ENCODE data around the gene MAST4. TPM values are rescaled to one million over a fixed set of nuclear protein-coding genes. Genes with fewer than 3 reads are reported as not detected.

The MAST4 gene
- total RNA-seq, 1 donor from 2014 or later: 22.3 TPM

- Histone ChIP-seq H4K20me1 (ENCODE audit: insufficient read depth, low read length) (no peaks in the 10 kb centered on the region), H3K27ac (ENCODE audit: low read depth, low read length) (no peak overlapping the region), H3K27me3 (ENCODE audit: insufficient read depth, low read length) (no peaks in the 10 kb centered on the region), H3K4me2 (ENCODE audit: low read length) (no peak overlapping the region), H3K4me1 (ENCODE audit: insufficient read depth, low read length) (no peaks in the 10 kb centered on the region), H3K9ac (ENCODE audit: low read length) (no peak overlapping the region), H2AFZ (ENCODE audit: low read depth, low read length) (no peak overlapping the region), H3K36me3 (ENCODE audit: insufficient read depth, low read length) (no peaks in the 10 kb centered on the region), H3K9me3 (ENCODE audit: insufficient read depth, low read depth, low read length) (no peaks in the 10 kb centered on the region), H3K79me2 (ENCODE audit: insufficient read depth, low read length) (no peaks in the 10 kb centered on the region), H3K4me3 (ENCODE audit: insufficient read depth, low read depth, low read length) (no peak overlapping the region)
- no peak overlapping the region for H3K27ac Mint-ChIP-seq (ENCODE audit: unreplicated experiment)
- DNase-seq (ENCODE audit: low read depth) (no peak), FAIRE-seq (no peak)
- no peak overlapping the region for H3K4me3 Mint-ChIP-seq (ENCODE audit: unreplicated experiment)
- no peaks in the 10 kb centered on the region for H3K9me3 Mint-ChIP-seq (ENCODE audit: unreplicated experiment)
- peaks cover 2% of the 10 kb centered on the region for H3K4me1 Mint-ChIP-seq (ENCODE audit: low read depth, unreplicated experiment)
- peaks cover 2% of the 10 kb centered on the region for H3K27me3 Mint-ChIP-seq (ENCODE audit: low read depth, unreplicated experiment)
- H3K36me3 Mint-ChIP-seq (ENCODE audit: low read depth, unreplicated experiment): no peaks in the 10 kb centered on the region
- TF ChIP-seq CTCF (IDR thresholded peaks at IDR 0.05; ENCODE audit: insufficient read depth, low read depth, low read length): no peak
- no peak for TF ChIP-seq EZH2 (IDR thresholded peaks at IDR 0.05; ENCODE audit: insufficient read depth, low read length)
Observed at GRCh38 chr5:66609615-66610014, 13.4 kb downstream of the MAST4 start.

- TF ChIP-seq EZH2 (IDR thresholded peaks at IDR 0.05; ENCODE audit: insufficient read depth, low read length) (no peak), CTCF (IDR thresholded peaks at IDR 0.05; ENCODE audit: insufficient read depth, low read depth, low read length) (no peak)
- Mint-ChIP-seq H3K27ac (ENCODE audit: unreplicated experiment) (no peak overlapping the region), H3K9me3 (ENCODE audit: unreplicated experiment) (no peaks in the 10 kb centered on the region), H3K27me3 (ENCODE audit: low read depth, unreplicated experiment) (no peaks in the 10 kb centered on the region), H3K4me3 (ENCODE audit: unreplicated experiment) (no peak overlapping the region), H3K4me1 (ENCODE audit: low read depth, unreplicated experiment) (peaks cover 6% of the 10 kb centered on the region), H3K36me3 (ENCODE audit: low read depth, unreplicated experiment) (no peaks in the 10 kb centered on the region)
- Histone ChIP-seq H3K36me3 (ENCODE audit: insufficient read depth, low read length) (no peaks in the 10 kb centered on the region), H2AFZ (ENCODE audit: low read depth, low read length) (no peak overlapping the region), H3K4me2 (ENCODE audit: low read length) (no peak overlapping the region), H3K27ac (ENCODE audit: low read depth, low read length) (no peak overlapping the region), H3K27me3 (ENCODE audit: insufficient read depth, low read length) (no peaks in the 10 kb centered on the region), H3K79me2 (ENCODE audit: insufficient read depth, low read length) (no peaks in the 10 kb centered on the region), H3K4me1 (ENCODE audit: insufficient read depth, low read length) (no peaks in the 10 kb centered on the region), H3K4me3 (ENCODE audit: insufficient read depth, low read depth, low read length) (no peak overlapping the region), H3K9ac (ENCODE audit: low read length) (no peak overlapping the region), H4K20me1 (ENCODE audit: insufficient read depth, low read length) (no peaks in the 10 kb centered on the region), H3K9me3 (ENCODE audit: insufficient read depth, low read depth, low read length) (no peaks in the 10 kb centered on the region)
- no peak for FAIRE-seq
- no peak for DNase-seq (ENCODE audit: low read depth)
Observed at GRCh38 chr5:66612226-66612625, 16.0 kb downstream of the MAST4 start.

- H3K9me3 Mint-ChIP-seq (ENCODE audit: unreplicated experiment): no peaks in the 10 kb centered on the region
- TF ChIP-seq CTCF (IDR thresholded peaks at IDR 0.05; ENCODE audit: insufficient read depth, low read depth, low read length): no peak
- TF ChIP-seq EZH2 (IDR thresholded peaks at IDR 0.05; ENCODE audit: insufficient read depth, low read length): no peak
- no peaks in the 10 kb centered on the region for H3K4me1 ChIP-seq (ENCODE audit: insufficient read depth, low read length)
- H3K4me3 ChIP-seq (ENCODE audit: insufficient read depth, low read depth, low read length): no peak overlapping the region
- FAIRE-seq (no peak), DNase-seq (ENCODE audit: low read depth) (no peak)
- H3K9me3 ChIP-seq (ENCODE audit: insufficient read depth, low read depth, low read length): no peaks in the 10 kb centered on the region
- H3K4me3 Mint-ChIP-seq (ENCODE audit: unreplicated experiment): no peak overlapping the region
- no peaks in the 10 kb centered on the region for H3K27me3 Mint-ChIP-seq (ENCODE audit: low read depth, unreplicated experiment)
- H3K9ac ChIP-seq (ENCODE audit: low read length): no peak overlapping the region
- H3K4me2 ChIP-seq (ENCODE audit: low read length): no peak overlapping the region
- peaks cover 9% of the 10 kb centered on the region for H3K4me1 Mint-ChIP-seq (ENCODE audit: low read depth, unreplicated experiment)
- H3K79me2 ChIP-seq (ENCODE audit: insufficient read depth, low read length): no peaks in the 10 kb centered on the region
- H2AFZ ChIP-seq (ENCODE audit: low read depth, low read length): no peak overlapping the region
- no peak overlapping the region for H3K27ac Mint-ChIP-seq (ENCODE audit: unreplicated experiment)
- no peaks in the 10 kb centered on the region for H3K36me3 Mint-ChIP-seq (ENCODE audit: low read depth, unreplicated experiment)
- no peak overlapping the region for H3K27ac ChIP-seq (ENCODE audit: low read depth, low read length)
- H3K36me3 ChIP-seq (ENCODE audit: insufficient read depth, low read length): no peaks in the 10 kb centered on the region
- H4K20me1 ChIP-seq (ENCODE audit: insufficient read depth, low read length): no peaks in the 10 kb centered on the region
- no peaks in the 10 kb centered on the region for H3K27me3 ChIP-seq (ENCODE audit: insufficient read depth, low read length)
Observed at GRCh38 chr5:66615136-66615535, 18.9 kb downstream of the MAST4 start.
